HepG2 (cell line): ENCODE data around the gene STK10. TPM values are rescaled to one million over a fixed set of nuclear protein-coding genes. Genes with fewer than 3 reads are reported as not detected.
A peak's percentile ranks its signal among the peaks of the same experiment; 100 is the strongest.

Experiments
- EP300 ChIP-seq, 3 experiments: sonication (generic) in 1 of 3; formaldehyde crosslinking in 1 of 3; IDR thresholded peaks; 2 replicates each; pipeline versions ENCODE4 v1.5.1 to v1.6.1; 2011 to 2020; ENCODE audit warnings: low read depth in 2 of 3, low read length in 2 of 3, borderline replicate concordance in 1 of 3, improper control_type of control experiment in 1 of 3, mild to moderate bottlenecking in 1 of 3, missing genetic modification reagents in 1 of 3, moderate library complexity in 1 of 3
- FOXA3 ChIP-seq: IDR thresholded peaks from 2 replicates; pipeline ENCODE4 v1.6.1; 2016; ENCODE audit warnings: missing genetic modification reagents, missing compliant biosample characterization
- GATAD2A ChIP-seq: IDR thresholded peaks from 2 replicates; pipeline ENCODE4 v1.6.1; 2016
- MED1 ChIP-seq: sonication (generic); formaldehyde crosslinking; IDR thresholded peaks from 2 replicates; pipeline ENCODE4 v1.4.0; 2020; ENCODE audit warnings: missing genetic modification reagents
- MEIS1 ChIP-seq: sonication (generic); formaldehyde crosslinking; IDR thresholded peaks from 2 replicates; pipeline ENCODE4 v1.9.0; 2021; ENCODE audit warnings: mild to moderate bottlenecking, missing genetic modification reagents, moderate library complexity, borderline replicate concordance
- MIXL1 ChIP-seq: IDR thresholded peaks from 2 replicates; pipeline ENCODE4 v1.6.1; 2016
- NCOA2 ChIP-seq: sonication (generic); formaldehyde crosslinking; IDR thresholded peaks from 2 replicates; pipeline ENCODE4 v1.8.0; 2022; ENCODE audit warnings: inconsistent platforms
- NFIC ChIP-seq: IDR thresholded peaks from 2 replicates; pipeline ENCODE4 v1.6.1; 2012; ENCODE audit warnings: mild to moderate bottlenecking, low read length, inconsistent platforms
- PHF5A ChIP-seq: IDR thresholded peaks from one replicate; pipeline ENCODE4 v1.6.1; 2018; ENCODE audit warnings: low read depth, missing genetic modification reagents; ENCODE audit not compliant: unreplicated experiment
- RARA ChIP-seq: IDR thresholded peaks from 2 replicates; pipeline ENCODE4 v1.6.1; 2016; ENCODE audit warnings: missing genetic modification reagents, missing compliant biosample characterization
- SOX13 ChIP-seq, 3 experiments: fragments of 450-650 bp in 1 of 3; sonication (generic) in 1 of 3; formaldehyde crosslinking in 1 of 3; IDR thresholded peaks in 2 of 3; conservative IDR thresholded peaks in 1 of 3; 2 replicates each; pipeline versions ENCODE4 v1.5.0 to v1.6.1; 2016 to 2020; ENCODE audit warnings: antibody characterized with exemption in 1 of 3, mild to moderate bottlenecking in 1 of 3, missing compliant biosample characterization in 1 of 3, missing genetic modification reagents in 1 of 3, moderate library complexity in 1 of 3
- SOX6 ChIP-seq, 2 experiments: fragments of 450-650 bp in 1 of 2; sonication (generic) in 1 of 2; formaldehyde crosslinking in 1 of 2; IDR thresholded peaks; 2 replicates each; pipeline versions ENCODE4 v1.4.0 to v1.6.1; 2017 to 2020; ENCODE audit warnings: antibody characterized with exemption in 1 of 2, mild to moderate bottlenecking in 1 of 2, missing genetic modification reagents in 1 of 2
- TCF7L2 ChIP-seq: IDR thresholded peaks from 2 replicates; pipeline ENCODE4 v1.6.1; 2011; ENCODE audit warnings: mild to moderate bottlenecking, low read depth, low read length, moderate library complexity
- ZNF501 ChIP-seq: sonication (generic); formaldehyde crosslinking; IDR thresholded peaks from 2 replicates; pipeline ENCODE4 v1.5.1; 2020; ENCODE audit warnings: mild to moderate bottlenecking, moderate library complexity, missing genetic modification reagents
- ZNF775 ChIP-seq: sonication (generic); formaldehyde crosslinking; IDR thresholded peaks from 2 replicates; pipeline ENCODE4 v1.4.0; 2020; ENCODE audit warnings: missing genetic modification reagents, mild to moderate bottlenecking, moderate library complexity, borderline replicate concordance
- polyA plus RNA-seq, 8 experiments: library from polyadenylated mRNA; depleted of rRNA in 3 of 8; stranded (reverse) in 7 of 8; unstranded in 1 of 8; fragments of >200 nt; fragmentation: Illumina TruSeq in 4 of 8; extraction: Trizol in 4 of 8; gene quantifications; 2 replicates each; pipeline versions ENCODE4 v1.2.1 to v1.2.3, GENCODE V29; 2011 to 2016; ENCODE audit warnings: low read depth in 4 of 8, missing spikeins in 1 of 8, mixed read lengths in 1 of 8; ENCODE audit not compliant: insufficient read depth in 1 of 8
- total RNA-seq, 5 experiments: library from RNA; depleted of rRNA; stranded (reverse); fragments of >200 nt; fragmentation: Illumina TruSeq; extraction: Trizol; gene quantifications; 2 replicates each; pipeline ENCODE4 v1.2.3, GENCODE V29; 2016; ENCODE audit warnings: low read depth in 1 of 5
- TF ChIP-seq, protein P1 (sequence below): IDR thresholded peaks from 2 replicates; pipeline ENCODE4 v1.6.1; 2016; ENCODE audit warnings: low read depth, borderline replicate concordance
- TF ChIP-seq, protein P2 (sequence below): sonication (generic); formaldehyde crosslinking; IDR thresholded peaks from 2 replicates; pipeline ENCODE4 v1.4.0; 2020; ENCODE audit warnings: mild to moderate bottlenecking, missing genetic modification reagents
- TF ChIP-seq, protein P3 (sequence below): sonication (generic); formaldehyde crosslinking; conservative IDR thresholded peaks from 2 replicates; pipeline ENCODE4 v1.8.0; 2022; ENCODE audit warnings: mild to moderate bottlenecking, moderate library complexity, missing genetic modification reagents
- TF ChIP-seq, protein P4 (sequence below): sonication (generic); formaldehyde crosslinking; IDR thresholded peaks from 2 replicates; pipeline ENCODE4 v1.4.0; 2020; ENCODE audit warnings: mild to moderate bottlenecking, missing genetic modification reagents

Gene STK10
- total and polyA plus RNA-seq, 2 of the 13 experiments (the other 11 are each of a cell fraction or from before 2014, with no cell fraction given), result 7.0 to 7.2 TPM

DNA sequence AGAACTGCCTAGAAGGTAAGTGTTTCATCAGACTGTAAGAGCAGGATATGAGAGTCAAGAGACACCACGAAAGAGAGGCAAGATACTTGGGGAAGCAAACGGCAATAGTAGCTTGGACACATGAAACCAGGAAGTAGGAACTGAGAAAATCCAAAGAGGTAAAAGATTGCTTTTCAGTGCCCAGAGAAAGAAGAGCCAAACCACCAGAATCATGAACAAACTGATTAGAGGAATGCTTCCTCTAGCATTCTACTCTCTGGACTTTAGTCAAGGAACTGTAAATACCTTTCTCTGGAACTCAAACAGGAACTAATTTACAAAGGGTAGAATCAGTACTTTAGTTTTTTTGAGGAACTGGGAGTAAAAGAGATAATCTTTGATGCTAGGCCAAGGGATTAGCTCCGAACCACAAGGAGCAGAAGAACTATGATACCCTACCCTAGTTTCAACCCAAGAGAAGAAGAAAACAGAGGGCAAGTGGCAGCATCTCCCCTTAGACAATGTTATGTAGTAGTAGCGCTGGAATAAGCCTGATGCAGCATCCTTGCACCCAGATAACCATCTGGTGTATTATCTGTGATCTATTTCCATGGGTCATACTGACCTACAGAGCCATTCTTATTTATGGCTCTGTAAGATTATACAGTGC, 47.2 kb upstream of the STK10 start (continued):
- TF ChIP-seq, protein P1, sequence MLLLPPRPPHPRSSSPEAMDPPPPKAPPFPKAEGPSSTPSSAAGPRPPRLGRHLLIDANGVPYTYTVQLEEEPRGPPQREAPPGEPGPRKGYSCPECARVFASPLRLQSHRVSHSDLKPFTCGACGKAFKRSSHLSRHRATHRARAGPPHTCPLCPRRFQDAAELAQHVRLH (CRISPR knock-in tag), result 0 out of 2 replicates have a peak, but pooled peaks have one; percentile 31
- no peak for TF ChIP-seq TCF7L2
- TF ChIP-seq FOXA3 (CRISPR knock-in tag), result peak; percentile 46; the same call in 1 of the 2 replicates
- TF ChIP-seq PHF5A (CRISPR knock-in tag), result peak; percentile 68
- peak; percentile 64 for TF ChIP-seq MIXL1 (CRISPR knock-in tag)
- peak; percentile 35; the same call in 1 of the 2 replicates for TF ChIP-seq NCOA2
- TF ChIP-seq MEIS1 (CRISPR knock-in tag), result no peak
- no peak for TF ChIP-seq SOX13 (IDR thresholded peaks at IDR 0.05)
- peak in 1 of 2 experiments; percentile 40; a peak in 1 of 4 replicates for TF ChIP-seq SOX13 (CRISPR knock-in tag; conservative IDR thresholded peaks at IDR 0.05 in 1 of 2, IDR thresholded peaks at IDR 0.05 in 1 of 2)
- peak; percentile 27; the same call in 1 of the 2 replicates for TF ChIP-seq RARA (CRISPR knock-in tag)
- TF ChIP-seq GATAD2A (CRISPR knock-in tag), result peak; percentile 73
- TF ChIP-seq ZNF775 (CRISPR knock-in tag), result no peak
- no peak for TF ChIP-seq SOX6 (IDR thresholded peaks at IDR 0.05)
- TF ChIP-seq SOX6 (CRISPR knock-in tag; IDR thresholded peaks at IDR 0.05), result peak; percentile 42
- TF ChIP-seq, protein P2, sequence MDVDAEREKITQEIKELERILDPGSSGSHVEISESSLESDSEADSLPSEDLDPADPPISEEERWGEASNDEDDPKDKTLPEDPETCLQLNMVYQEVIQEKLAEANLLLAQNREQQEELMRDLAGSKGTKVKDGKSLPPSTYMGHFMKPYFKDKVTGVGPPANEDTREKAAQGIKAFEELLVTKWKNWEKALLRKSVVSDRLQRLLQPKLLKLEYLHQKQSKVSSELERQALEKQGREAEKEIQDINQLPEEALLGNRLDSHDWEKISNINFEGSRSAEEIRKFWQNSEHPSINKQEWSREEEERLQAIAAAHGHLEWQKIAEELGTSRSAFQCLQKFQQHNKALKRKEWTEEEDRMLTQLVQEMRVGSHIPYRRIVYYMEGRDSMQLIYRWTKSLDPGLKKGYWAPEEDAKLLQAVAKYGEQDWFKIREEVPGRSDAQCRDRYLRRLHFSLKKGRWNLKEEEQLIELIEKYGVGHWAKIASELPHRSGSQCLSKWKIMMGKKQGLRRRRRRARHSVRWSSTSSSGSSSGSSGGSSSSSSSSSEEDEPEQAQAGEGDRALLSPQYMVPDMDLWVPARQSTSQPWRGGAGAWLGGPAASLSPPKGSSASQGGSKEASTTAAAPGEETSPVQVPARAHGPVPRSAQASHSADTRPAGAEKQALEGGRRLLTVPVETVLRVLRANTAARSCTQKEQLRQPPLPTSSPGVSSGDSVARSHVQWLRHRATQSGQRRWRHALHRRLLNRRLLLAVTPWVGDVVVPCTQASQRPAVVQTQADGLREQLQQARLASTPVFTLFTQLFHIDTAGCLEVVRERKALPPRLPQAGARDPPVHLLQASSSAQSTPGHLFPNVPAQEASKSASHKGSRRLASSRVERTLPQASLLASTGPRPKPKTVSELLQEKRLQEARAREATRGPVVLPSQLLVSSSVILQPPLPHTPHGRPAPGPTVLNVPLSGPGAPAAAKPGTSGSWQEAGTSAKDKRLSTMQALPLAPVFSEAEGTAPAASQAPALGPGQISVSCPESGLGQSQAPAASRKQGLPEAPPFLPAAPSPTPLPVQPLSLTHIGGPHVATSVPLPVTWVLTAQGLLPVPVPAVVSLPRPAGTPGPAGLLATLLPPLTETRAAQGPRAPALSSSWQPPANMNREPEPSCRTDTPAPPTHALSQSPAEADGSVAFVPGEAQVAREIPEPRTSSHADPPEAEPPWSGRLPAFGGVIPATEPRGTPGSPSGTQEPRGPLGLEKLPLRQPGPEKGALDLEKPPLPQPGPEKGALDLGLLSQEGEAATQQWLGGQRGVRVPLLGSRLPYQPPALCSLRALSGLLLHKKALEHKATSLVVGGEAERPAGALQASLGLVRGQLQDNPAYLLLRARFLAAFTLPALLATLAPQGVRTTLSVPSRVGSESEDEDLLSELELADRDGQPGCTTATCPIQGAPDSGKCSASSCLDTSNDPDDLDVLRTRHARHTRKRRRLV, result no peak
- peak in 1 of 2 experiments; percentile 48; a peak in 1 of 4 replicates for TF ChIP-seq EP300 (IDR thresholded peaks at IDR 0.05; ENCODE audit: low read depth in 2 of 2, low read length in 2 of 2)
- TF ChIP-seq EP300 (CRISPR knock-in tag; IDR thresholded peaks at IDR 0.05; ENCODE audit: borderline replicate concordance), result no peak
- TF ChIP-seq ZNF501, result no peak
- peak; percentile 44; the same call in 1 of the 2 replicates for TF ChIP-seq NFIC
- TF ChIP-seq, protein P3, sequence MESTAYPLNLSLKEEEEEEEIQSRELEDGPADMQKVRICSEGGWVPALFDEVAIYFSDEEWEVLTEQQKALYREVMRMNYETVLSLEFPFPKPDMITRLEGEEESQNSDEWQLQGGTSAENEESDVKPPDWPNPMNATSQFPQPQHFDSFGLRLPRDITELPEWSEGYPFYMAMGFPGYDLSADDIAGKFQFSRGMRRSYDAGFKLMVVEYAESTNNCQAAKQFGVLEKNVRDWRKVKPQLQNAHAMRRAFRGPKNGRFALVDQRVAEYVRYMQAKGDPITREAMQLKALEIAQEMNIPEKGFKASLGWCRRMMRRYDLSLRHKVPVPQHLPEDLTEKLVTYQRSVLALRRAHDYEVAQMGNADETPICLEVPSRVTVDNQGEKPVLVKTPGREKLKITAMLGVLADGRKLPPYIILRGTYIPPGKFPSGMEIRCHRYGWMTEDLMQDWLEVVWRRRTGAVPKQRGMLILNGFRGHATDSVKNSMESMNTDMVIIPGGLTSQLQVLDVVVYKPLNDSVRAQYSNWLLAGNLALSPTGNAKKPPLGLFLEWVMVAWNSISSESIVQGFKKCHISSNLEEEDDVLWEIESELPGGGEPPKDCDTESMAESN (CRISPR knock-in tag), result no peak
- 0 out of 2 replicates have a peak, but pooled peaks have one; percentile 23 for TF ChIP-seq MED1
- TF ChIP-seq, protein P4, sequence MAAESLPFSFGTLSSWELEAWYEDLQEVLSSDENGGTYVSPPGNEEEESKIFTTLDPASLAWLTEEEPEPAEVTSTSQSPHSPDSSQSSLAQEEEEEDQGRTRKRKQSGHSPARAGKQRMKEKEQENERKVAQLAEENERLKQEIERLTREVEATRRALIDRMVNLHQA (CRISPR knock-in tag), result no peak
